Dermis lymphatic vessel endothelial cell (primary cell): ENCODE measurements around the gene SERPINA9. TPM values are rescaled to one million over a fixed set of nuclear protein-coding genes. Genes with fewer than 3 reads are reported as not detected.

ENCODE experiments used
- total RNA-seq: library from RNA; depleted of rRNA; stranded (reverse); fragments of >200 nt; gene quantifications from 2 replicates; pipeline ENCODE4 v1.2.1, GENCODE V29; 2014

SERPINA9 gene
- not detected in 2 replicates for total RNA-seq

DNA sequence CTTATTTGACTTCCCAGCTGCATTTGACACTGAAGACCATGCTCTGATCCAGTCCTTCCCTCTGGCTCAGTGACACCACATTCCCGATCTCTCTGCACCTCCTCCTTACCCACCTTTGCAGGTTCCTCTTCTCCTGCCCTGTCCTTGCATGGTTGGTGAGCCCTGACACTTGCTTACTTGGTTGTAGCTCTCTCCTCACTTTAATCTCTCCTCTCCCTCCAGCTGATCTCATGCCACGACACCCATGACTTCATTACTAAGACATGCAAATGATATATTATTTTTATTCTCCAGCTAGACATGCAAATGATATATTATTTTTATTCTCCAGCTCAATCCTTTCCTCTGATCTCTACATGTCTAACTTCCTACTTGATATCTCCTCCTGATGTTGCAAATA, at the start of gene SERPINA9:
Gene SERPINA9 (minus strand): TSS at position 175 of the 400 bp plus-strand sequence. CDS start 6,357 bp downstream, outside the sequence.

GRCh38 chr14:94509356-94509755, 33.4 kb upstream of the SERPINA9 start, which contains the start of gene SERPINA12:
Gene SERPINA12 (minus strand): TSS chr14:94509469. CDS start chr14:94498397, 11,072 bp downstream.

Other genes starting within 250 kb of the SERPINA9 start
- not detected in 2 replicates for gene SERPINA10, start 182.9 kb downstream of the SERPINA9 start, total RNA-seq
- gene SERPINA6, start 152.9 kb downstream of the SERPINA9 start, total RNA-seq = not detected in 2 replicates
- not detected in 2 replicates for gene SERPINA2, start 109.5 kb downstream of the SERPINA9 start, total RNA-seq
- not detected in 2 replicates for gene SERPINA1, start 87.6 kb downstream of the SERPINA9 start, total RNA-seq
- gene SERPINA11, start 23.4 kb downstream of the SERPINA9 start, total RNA-seq = not detected in 2 replicates
- gene SERPINA12, start 33.3 kb upstream of the SERPINA9 start, total RNA-seq = not detected in 2 replicates
- gene SERPINA4, start 85.2 kb upstream of the SERPINA9 start, total RNA-seq = not detected in 2 replicates
- 0.17 TPM in 1 of 2 replicates, not detected in the other for gene SERPINA5, start 105.2 kb upstream of the SERPINA9 start, total RNA-seq
- gene SERPINA3, start 136.2 kb upstream of the SERPINA9 start, total RNA-seq = not detected in 2 replicates